Prostate gland (tissue), 2 donors: ENCODE measurements around the gene GEMIN7. TPM values are rescaled to one million over a fixed set of nuclear protein-coding genes. Genes with fewer than 3 reads are reported as not detected.

Experiments
- DNase-seq: peaks from one replicate; pipeline ENCODE4 v3.0.0-alpha.2; 2019; ENCODE audit warnings: low spot score
- H3K27ac ChIP-seq, 2 donors: fragments of 200-600 bp; sonication (generic); 2 replicates each; pipeline ENCODE4 v1.5.1; 2017 to 2019
- H3K27me3 ChIP-seq: fragments of 200-600 bp; sonication (generic); replicated peaks from 2 replicates; pipeline ENCODE4 v1.5.1; 2019; ENCODE audit not compliant: insufficient read depth
- H3K36me3 ChIP-seq, 2 donors: fragments of 200-600 bp; sonication (generic); 1 replicate in 1 of 2; 2 replicates in 1 of 2; pipeline versions ENCODE4 v1.5.1 to v1.8.1; 2017 to 2019
- H3K4me1 ChIP-seq: fragments of 200-600 bp; sonication (generic); replicated peaks from 2 replicates; pipeline ENCODE4 v1.5.1; 2019
- H3K4me3 ChIP-seq, 2 donors: fragments of 200-600 bp; sonication (generic); 2 replicates each; pipeline ENCODE4 v1.5.1; 2017 to 2019
- H3K9me3 ChIP-seq: fragments of 200-600 bp; sonication (generic); 2 replicates; pipeline ENCODE4 v1.5.1; 2017
- CTCF ChIP-seq, 4 experiments: fragments of 200-600 bp in 2 of 4; fragments of 450-650 bp in 2 of 4; sonication (generic) in 2 of 4; IDR thresholded peaks; 1 replicate in 3 of 4; 2 replicates in 1 of 4; pipeline ENCODE4 v1.5.1; 2016 to 2019; ENCODE audit warnings: antibody characterized with exemption in 4 of 4, mild to moderate bottlenecking in 2 of 4, moderate library complexity in 2 of 4
- POLR2A ChIP-seq: fragments of 450-650 bp; IDR thresholded peaks from one replicate; pipeline ENCODE4 v1.6.1; 2016; ENCODE audit warnings: antibody characterized with exemption, mild to moderate bottlenecking
- POLR2AphosphoS5 ChIP-seq: sonication (generic); formaldehyde crosslinking; IDR thresholded peaks from one replicate; pipeline ENCODE4 v1.6.1; 2017; ENCODE audit warnings: antibody characterized with exemption
- WGBS: methylation state at CpG from one replicate; pipeline ENCODE4 v1.1.5; 2018; 5-methylcytosine and 5-hydroxymethylcytosine counted together
- intact Hi-C: fragments of 100-400 bp; cut with DNase I; formaldehyde crosslinking; loops from one replicate; pipeline ENCODE4 v1.14.2; 2022
- total RNA-seq, 2 donors: library from RNA; depleted of rRNA; stranded (reverse); fragments of >200 nt; gene quantifications; one replicate each; pipeline ENCODE4 v1.1.0, GENCODE V29; 2016

Gene GEMIN7
- total RNA-seq, 2 donors from 2014 or later: 13.9 to 41.0 TPM

- Histone ChIP-seq H3K4me1 (no peaks in the 10 kb centered on the region), H3K27ac (no peak overlapping the region), H3K9me3 (no peaks in the 10 kb centered on the region), H3K27me3 (no peaks in the 10 kb centered on the region), H3K36me3 (peaks cover 23 to 43% of the 10 kb centered on the region in 2 donors), H3K4me3 (no peak overlapping the region)
- 86% methylated on average over 14 of the region's 14 CpGs for WGBS
- TF ChIP-seq POLR2A (no peak), CTCF (IDR thresholded peaks at IDR 0.05) (no peak)
- no peak for DNase-seq
- intact Hi-C loops: loop anchor here (10.0 kb wide), 1 partner anchor 154 kb away; the partner anchor contains the start of gene APOE
These were observed 20.4 kb upstream of the GEMIN7 start for GRCh38 chr19:45058622-45059159.

GRCh38 chr19:45059258-45059965 is 19.6 kb upstream of the GEMIN7 start:
- no peaks in the 10 kb centered on the region for H3K4me1 ChIP-seq
- 49% methylated on average over 16 of the region's 16 CpGs for WGBS
- TF ChIP-seq POLR2A (no peak), CTCF (IDR thresholded peaks at IDR 0.05) (peak; percentile 76 to 91 (median 85)), POLR2AphosphoS5 (peak; percentile 38)
- peaks cover 23 to 51% of the 10 kb centered on the region in 2 donors for H3K36me3 ChIP-seq
- H3K27ac ChIP-seq: no peak overlapping the region
- DNase-seq: peak; percentile 79
- H3K27me3 ChIP-seq: no peaks in the 10 kb centered on the region
- no peaks in the 10 kb centered on the region for H3K9me3 ChIP-seq
- no peak overlapping the region for H3K4me3 ChIP-seq
- intact Hi-C loops: loop anchor here (10.0 kb wide), 1 partner anchor 155 kb away; the partner anchor contains the start of gene APOE

- TF ChIP-seq POLR2A (no peak), POLR2AphosphoS5 (no peak), CTCF (IDR thresholded peaks at IDR 0.05) (no peak)
- intact Hi-C loops: no loop called here
- 96% methylated on average over 4 of the region's 4 CpGs for WGBS
These were observed 17.1 kb upstream of the GEMIN7 start for GRCh38 chr19:45061965-45062364.

GRCh38 chr19:45063851-45064801 is 14.9 kb upstream of the GEMIN7 start:
- Histone ChIP-seq H3K4me3 (no peak overlapping the region), H3K27ac (no peak overlapping the region), H3K9me3 (no peaks in the 10 kb centered on the region), H3K4me1 (no peaks in the 10 kb centered on the region), H3K36me3 (peaks cover 6 to 50% of the 10 kb centered on the region in 2 donors), H3K27me3 (no peaks in the 10 kb centered on the region)
- 96% methylated on average over 82 of the region's 85 CpGs for WGBS
- intact Hi-C loops: no loop called here
- no peak for DNase-seq
- TF ChIP-seq CTCF (IDR thresholded peaks at IDR 0.05) (no peak), POLR2AphosphoS5 (no peak), POLR2A (no peak)

More at GRCh38 chr19:45061965-45062364, 17.1 kb upstream of the GEMIN7 start:
- no peaks in the 10 kb centered on the region for H3K4me1 ChIP-seq
- H3K27me3 ChIP-seq: no peaks in the 10 kb centered on the region
- peaks cover 15 to 50% of the 10 kb centered on the region in 2 donors for H3K36me3 ChIP-seq
- no peak for DNase-seq
- H3K4me3 ChIP-seq: no peak overlapping the region
- no peak overlapping the region for H3K27ac ChIP-seq
- H3K9me3 ChIP-seq: no peaks in the 10 kb centered on the region
